HG02759 (cell line): Measurements from ENCODE around the gene JMY.

Experiments
- ATAC-seq: cut with Tn5 transposase; IDR thresholded peaks from one replicate; pipeline ENCODE4 v1.9.1; 2021; ENCODE audit warnings: mild to moderate bottlenecking, moderate library complexity; ENCODE audit not compliant: unreplicated experiment

JMY gene

DNA sequence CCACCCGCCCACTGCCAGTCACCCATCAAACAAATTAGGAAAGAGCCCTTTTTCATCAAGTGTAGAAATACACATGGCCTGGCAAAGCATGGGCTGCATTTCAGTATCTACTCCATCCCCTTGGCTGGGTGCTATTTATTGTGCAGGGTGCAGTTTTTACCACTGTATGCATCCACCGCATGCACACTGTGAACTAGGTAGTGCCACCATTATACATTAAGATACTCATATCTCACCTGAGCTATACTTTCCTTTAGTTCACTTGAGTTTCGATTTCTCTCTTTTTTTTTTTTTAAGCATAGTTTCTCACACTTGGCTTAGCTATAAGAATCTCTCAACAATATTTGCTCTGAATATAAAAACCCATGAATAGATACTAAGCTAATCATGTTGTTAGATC, 49.4 kb downstream of the JMY start:
- ATAC-seq, result no peak

DNA sequence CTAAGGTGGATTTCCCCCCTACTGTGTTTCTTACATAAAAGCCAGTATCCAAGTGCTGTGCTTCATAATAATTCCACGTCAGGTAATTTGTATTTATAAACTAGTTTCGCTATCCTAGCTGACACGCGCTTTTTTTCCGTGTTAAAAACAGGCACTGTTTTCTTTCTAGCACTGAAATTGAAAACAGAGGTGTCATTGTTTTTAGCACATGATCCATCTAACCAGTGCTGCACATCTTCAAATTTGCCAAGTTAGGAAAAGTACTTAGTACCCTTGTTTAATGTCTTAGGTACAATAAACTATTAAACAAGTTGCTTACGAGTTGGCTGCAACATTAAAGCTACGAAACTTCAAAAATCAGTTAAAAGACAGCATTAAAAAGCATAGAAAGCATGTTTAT, 49.9 kb downstream of the JMY start:
- no peak for ATAC-seq

GRCh38 chr5:79287380-79287779, 51.4 kb downstream of the JMY start:
- ATAC-seq, result no peak

DNA sequence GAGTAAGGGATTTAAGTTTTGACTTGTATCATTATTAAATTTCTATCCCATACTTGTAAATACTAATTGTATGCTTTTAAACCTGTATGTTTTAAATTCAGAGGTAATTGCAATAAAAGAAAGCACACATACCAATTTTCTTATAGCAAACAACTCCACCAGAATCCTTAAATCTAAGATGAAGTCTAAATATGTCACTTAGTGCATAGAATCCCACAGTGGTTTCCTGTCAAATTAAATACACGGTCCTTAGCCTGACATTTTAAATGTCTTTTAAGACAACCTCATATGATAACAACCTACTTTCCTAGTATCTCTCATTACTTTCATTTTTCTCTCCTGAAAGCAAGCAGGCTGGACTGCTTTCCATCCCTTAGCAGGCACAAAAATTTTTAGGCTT, 52.0 kb downstream of the JMY start:
- ATAC-seq, result no peak

DNA sequence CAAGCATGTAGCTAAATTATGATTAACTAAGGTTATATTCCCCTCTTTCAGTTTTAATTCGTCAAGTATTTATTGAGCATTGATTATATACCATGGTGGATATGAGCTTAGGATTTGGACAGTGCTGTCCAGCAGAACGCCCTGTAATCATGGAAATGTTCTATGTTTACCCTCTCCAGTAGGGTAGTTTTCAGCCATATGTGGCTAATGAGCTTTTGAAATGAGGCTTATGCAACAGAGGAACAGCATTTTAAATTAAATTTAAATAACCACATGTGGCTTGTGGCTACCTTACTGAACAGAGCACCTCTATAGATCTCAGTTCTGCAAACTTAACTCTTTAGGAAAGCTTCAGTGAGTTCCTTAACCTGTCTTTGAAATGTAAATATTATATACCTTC, 59.1 kb downstream of the JMY start:
- ATAC-seq, result no peak

DNA sequence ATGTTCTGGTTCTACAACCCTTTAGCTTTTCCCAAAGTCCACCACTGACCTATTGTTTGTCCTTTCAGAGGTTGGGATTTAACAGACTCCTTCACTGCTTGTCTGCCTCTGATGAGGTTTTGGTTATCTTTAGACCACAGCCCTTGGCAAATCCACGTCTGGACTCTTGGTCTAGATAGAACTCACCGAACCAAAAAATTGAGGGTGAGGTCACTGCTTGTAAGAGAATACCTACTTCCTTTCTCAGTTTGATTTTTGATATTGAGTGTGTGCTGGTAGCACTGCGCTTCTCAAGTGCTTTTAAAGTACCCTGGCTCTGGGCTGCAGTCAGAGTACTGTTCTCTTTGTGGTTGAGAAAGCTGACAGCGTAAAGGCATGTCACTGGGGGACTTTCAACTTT, 61.7 kb downstream of the JMY start:
- ATAC-seq, result no peak

DNA sequence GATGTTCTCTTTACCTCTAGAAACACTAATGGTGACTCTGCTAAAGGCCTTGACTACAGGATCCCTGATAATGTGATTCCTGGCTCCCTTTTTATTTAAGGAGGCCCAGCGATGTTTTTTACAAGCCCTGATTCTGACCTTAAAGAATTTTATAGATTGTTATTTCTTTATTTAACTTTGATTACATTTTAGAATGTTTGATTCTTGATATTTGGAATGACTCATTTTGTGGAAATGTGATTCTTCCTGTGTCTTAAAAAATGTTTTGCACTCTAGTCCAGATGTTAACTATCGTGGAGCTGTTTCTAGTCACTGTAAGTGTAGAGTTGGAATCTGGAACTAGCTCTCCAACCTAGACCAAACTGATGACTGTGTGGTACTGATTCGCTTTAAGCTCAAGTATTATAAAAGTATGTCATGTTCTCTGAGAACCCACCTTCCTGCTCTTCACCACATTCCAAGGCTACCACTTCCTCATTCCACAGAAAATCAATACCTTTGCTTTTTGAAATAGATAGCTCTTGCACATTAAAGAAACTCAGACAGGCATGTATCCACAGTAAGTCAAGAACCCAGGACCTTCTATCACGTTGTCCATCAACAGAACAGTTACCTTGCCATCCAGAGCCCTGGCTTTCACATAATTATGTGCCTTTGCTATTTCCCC, 65.2 kb downstream of the JMY start:
- no peak for ATAC-seq

- ATAC-seq, result no peak
Observed at GRCh38 chr5:79302454-79302853, 66.5 kb downstream of the JMY start.

GRCh38 chr5:79305706-79306105, 69.8 kb downstream of the JMY start:
- ATAC-seq, result no peak

GRCh38 chr5:79318935-79319614, 83.1 kb downstream of the JMY start:
- no peak for ATAC-seq

GRCh38 chr5:79329453-79329852, 93.5 kb downstream of the JMY start:
- ATAC-seq, result no peak

DNA sequence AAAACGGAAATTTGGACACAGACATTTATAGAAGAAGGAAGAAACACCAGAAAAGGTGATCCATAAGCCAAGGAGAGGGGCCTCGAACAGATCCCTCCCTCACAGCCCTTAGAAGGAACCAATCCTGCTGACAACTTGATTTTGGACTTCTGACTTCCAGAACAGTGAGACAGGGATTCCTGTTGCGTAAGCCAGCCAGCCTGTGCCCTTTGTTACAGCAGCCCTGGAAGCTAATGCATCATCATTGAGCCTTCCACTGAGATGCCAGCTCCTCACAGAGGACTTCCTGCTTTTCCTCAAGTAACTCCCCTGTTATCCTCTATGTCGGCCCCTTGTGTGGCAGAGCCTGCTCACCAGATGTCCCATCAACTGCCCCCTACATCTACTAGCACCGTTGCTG, 94.1 kb downstream of the JMY start:
- no peak for ATAC-seq

- no peak for ATAC-seq
Observed at GRCh38 chr5:79333852-79334557, 98.1 kb downstream of the JMY start.

GRCh38 chr5:79346420-79346824, 110.5 kb downstream of the JMY start:
- ATAC-seq, result no peak

GRCh38 chr5:79349047-79349446, 113.1 kb downstream of the JMY start:
- no peak for ATAC-seq

DNA sequence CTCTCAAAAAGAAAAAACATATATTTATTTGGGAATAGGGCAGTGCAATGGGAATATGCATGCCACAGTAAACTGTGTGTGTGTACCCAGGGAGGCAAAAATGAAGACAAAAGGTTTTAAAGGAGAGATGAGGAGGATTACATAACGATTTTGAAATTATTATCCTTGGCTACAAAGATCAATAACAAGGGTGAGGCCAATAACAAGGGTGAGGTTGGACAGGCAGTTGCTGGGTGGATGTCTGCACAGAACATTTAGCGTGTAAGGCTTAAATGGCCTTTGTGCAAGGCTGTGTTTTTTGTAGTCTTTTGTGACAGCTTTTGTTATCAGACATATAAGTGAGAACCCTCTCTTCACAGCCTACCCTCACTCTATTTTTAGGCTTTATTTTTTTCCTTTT, 114.0 kb downstream of the JMY start:
- ATAC-seq, result no peak

- ATAC-seq, result no peak
Observed at GRCh38 chr5:79357398-79357797, 121.5 kb downstream of the JMY start.
